Renal cortical epithelial cell (primary cell): ENCODE measurements around the gene GALNT17. TPM values are rescaled to one million over a fixed set of nuclear protein-coding genes. Genes with fewer than 3 reads are reported as not detected.

Experiments
- DNase-seq: peaks from one replicate; pipeline ENCODE4 v3.0.0-alpha.2; 2011; ENCODE audit warnings: low read depth
- total RNA-seq: library from RNA; depleted of rRNA; stranded (reverse); fragments of >200 nt; gene quantifications from 2 replicates; pipeline ENCODE4 v1.2.3, GENCODE V29; 2014

GALNT17 gene
- total RNA-seq, 1 donor from 2014 or later = not detected

DNA sequence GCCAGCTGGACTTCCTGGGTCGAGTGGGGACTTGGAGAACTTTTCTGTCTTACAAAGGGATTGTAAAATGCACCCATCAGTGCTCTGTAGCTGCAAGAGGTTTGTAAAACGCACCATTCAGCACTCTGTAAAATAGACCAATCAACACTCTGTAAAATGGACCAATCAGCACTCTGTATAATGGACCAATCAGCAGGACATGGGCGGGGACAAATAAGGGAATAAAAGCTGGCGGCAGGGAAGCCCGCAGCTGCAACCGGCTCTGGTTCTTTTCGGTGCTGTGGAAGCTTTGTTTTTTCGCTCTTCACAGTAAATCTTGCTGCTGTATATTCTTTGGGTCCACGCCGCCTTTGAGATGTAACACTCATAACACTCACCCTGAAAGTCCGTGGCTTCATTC is 151.9 kb downstream of the GALNT17 start:
- no peak for DNase-seq

- DNase-seq = no peak
Observed at GRCh38 chr7:71285571-71286145, 153.7 kb downstream of the GALNT17 start.

DNA sequence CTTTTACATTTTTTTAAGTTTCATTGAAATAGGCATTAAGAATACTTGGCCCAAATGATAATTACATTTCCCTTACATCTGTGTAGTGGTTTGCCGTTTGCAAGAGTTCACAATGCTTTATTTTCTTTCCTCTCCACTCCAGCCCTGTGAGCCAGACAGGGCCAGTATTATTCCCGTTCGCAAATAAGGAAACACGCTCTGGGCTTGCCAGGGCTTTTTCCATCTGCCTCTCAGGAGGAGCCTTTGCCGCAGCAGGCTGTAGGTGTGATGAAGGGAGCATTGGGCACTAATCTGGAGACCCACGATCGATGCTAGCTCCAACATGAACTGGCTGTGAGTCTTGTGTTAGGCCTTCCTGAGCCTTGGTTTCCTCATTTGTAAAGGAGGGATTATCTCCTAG is 154.4 kb downstream of the GALNT17 start:
- no peak for DNase-seq

DNA sequence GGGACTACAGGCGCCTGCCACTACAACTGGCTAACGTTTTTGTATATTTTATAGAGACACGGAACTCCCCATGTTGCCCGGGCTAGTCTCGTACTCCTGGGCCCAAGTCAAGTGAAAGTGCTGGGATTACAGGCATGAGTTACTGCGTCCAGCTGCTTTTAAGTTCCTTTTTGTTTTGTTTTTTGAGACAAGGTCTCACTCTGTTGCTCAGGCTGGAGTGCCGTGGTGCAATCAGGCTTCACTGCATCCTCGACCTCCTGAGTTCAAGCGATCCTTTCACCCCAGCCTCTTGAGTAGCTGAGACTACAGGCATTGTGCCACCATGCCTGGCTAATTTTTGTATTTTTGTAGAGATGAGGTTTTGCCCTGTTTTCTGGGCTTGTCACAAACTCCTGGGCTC is 155.0 kb downstream of the GALNT17 start:
- DNase-seq = no peak

GRCh38 chr7:71290452-71290851 is 158.5 kb downstream of the GALNT17 start:
- no peak for DNase-seq

- DNase-seq = no peak
Observed at GRCh38 chr7:71298378-71298777, 166.4 kb downstream of the GALNT17 start.

DNA sequence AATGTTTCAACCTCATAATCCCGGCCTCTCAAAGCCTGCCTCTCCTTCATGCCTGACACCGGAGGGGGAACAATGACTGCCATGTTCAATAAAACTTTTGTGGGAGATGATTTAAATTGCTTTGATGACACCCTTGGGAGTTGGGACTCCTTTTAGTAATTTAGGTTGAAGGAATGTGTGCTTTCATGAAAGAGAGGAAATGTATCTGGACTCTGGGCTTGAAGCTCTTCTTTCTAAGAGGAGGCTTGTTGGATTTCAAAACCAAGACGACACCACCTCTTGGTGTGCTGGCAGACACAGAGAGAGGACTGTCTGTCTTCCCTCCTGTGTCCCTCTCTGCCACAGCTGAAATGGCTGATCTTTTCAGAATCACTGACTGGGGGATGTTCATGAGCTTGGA is 168.1 kb downstream of the GALNT17 start:
- DNase-seq = no peak

DNA sequence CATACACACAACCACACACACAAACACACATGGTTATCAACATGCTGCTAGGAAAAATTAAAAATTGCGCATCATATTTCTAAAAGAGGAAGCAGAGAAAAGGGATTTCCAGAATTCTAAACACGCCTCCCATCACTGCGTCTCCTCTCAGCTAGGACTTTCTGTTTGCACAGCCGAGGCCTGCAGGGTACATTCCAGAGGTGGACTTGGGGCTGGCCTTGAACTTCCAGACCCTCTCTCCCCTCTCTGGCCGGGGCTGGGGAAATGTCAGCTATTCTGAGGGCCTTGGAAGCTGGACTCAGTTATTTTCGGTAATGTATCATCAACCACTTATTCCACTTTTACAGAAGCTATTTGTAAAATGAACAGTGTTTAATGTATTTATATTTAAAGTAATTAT is 168.7 kb downstream of the GALNT17 start:
- DNase-seq = no peak

DNA sequence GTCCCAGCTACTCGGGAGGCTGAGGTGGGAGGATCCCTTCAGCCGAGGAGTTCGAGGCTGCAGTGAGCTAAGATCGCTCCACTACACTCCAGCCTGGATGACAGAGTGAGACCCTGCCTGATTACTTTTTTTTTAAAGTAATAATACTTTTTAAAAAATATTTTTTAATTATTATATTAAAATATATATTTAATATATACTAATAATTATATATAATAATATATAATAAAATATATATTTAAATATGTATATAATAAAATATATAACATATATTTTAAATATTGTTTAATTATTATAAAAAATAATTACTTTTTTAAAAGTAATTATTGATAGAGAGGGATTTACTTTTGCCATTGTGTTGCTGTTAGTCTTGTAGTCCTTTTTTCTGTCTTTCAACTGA is 169.2 kb downstream of the GALNT17 start:
- DNase-seq = no peak

- DNase-seq = no peak
Observed at GRCh38 chr7:71303566-71303965, 171.6 kb downstream of the GALNT17 start.

DNA sequence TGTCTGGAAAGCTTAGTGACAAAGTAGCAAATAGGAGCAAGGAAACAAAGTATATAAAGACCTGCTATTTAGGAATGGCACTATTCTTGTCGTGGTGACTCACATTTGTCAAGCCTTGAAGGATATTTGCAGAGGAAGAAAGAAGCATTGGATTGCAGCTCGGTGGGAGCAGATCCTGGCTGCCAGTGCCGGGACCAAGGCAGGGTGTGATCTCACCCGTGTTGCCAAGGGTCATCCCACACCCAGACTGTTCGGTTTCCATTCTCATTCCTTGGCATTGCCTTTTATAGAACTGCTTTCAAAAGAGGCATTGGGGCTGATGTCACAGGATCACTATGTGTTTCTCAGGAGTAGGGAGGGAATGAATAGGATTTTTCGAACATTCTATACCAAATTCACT is 176.2 kb downstream of the GALNT17 start:
- no peak for DNase-seq

- DNase-seq = no peak
Observed at GRCh38 chr7:71311576-71311975, 179.6 kb downstream of the GALNT17 start.

GRCh38 chr7:71312755-71313490 is 181.0 kb downstream of the GALNT17 start:
- no peak for DNase-seq

- DNase-seq = no peak
Observed at GRCh38 chr7:71313553-71313952, 181.6 kb downstream of the GALNT17 start.

DNA sequence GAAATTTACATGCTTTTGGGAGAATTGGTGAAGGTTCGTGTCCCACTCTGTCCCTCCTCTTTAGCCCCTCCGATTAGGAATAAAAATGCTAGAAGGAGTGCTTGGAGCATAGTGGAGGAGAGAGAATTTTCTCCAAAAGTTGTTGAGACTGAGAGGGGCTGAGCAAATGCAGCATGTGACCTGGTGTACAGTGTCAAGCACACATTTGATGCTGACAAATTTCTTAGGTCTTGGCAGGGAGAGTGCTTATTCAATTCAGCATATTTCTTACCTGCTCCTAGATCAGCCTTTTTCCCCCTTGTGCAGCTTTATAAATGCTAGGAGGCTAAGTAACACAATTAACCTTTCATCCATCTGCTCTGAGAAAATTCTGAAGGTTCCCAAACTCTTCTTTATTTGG is 189.0 kb downstream of the GALNT17 start:
- DNase-seq = no peak

DNA sequence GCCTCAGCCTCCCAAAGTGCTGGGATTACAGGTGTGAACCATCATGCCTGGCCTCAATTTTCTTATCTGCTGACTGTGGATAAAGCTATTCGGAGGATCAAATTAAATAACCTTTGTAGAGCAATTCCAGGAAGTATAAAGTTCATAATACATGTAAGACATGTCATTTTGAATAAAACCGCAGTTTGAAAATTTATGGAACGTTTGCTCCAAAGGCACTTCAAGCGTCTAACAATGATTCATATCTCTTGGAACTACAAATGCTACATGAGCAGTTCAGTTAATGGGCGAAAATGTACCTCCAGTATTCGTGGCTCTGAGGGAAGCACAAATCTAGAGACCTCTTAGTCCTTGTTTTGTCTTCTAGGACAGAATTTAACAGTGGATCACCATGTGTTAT is 190.3 kb downstream of the GALNT17 start:
- DNase-seq = no peak

GRCh38 chr7:71323726-71324125 is 191.8 kb downstream of the GALNT17 start:
- no peak for DNase-seq

DNA sequence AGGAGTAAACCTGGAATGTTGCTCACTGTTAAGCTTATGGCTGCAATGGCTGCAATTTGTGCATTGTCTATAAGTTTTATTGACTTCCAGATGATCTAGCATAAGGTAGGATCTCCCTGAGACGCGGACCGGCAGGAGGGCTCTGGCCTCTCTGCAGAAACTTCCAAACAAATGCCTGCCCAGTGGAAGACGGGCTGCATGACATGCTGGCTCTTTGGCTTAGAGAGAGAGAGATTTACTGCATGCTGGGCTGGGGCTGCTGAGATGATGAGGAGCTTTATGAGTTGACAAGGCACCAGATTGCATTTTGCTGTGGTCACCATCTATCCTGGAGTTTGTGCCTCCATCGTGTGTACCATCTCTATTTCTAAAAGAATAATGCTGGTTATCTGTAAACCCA is 193.2 kb downstream of the GALNT17 start:
- DNase-seq = no peak

- no peak for DNase-seq
Observed at GRCh38 chr7:71326595-71326994, 194.7 kb downstream of the GALNT17 start.

DNA sequence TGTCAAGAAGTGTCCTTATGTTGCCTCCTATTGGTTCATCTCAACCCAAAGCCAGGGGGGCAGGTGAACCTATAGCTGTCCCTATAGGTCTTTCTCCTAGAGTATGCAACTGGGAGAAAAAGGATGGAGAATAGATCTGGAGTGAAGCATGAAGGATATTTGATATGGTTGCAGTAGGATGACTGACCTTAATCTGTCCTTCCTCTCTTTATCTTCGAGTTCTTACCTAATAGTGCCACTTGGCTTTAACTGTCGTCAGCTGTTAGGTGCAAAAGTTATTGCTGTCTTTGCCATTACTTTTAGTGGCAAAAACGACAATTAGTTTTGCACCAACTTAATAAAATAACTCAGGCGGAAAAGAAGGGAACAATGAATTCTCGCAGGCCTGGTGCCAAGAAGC is 196.0 kb downstream of the GALNT17 start:
- no peak for DNase-seq

DNA sequence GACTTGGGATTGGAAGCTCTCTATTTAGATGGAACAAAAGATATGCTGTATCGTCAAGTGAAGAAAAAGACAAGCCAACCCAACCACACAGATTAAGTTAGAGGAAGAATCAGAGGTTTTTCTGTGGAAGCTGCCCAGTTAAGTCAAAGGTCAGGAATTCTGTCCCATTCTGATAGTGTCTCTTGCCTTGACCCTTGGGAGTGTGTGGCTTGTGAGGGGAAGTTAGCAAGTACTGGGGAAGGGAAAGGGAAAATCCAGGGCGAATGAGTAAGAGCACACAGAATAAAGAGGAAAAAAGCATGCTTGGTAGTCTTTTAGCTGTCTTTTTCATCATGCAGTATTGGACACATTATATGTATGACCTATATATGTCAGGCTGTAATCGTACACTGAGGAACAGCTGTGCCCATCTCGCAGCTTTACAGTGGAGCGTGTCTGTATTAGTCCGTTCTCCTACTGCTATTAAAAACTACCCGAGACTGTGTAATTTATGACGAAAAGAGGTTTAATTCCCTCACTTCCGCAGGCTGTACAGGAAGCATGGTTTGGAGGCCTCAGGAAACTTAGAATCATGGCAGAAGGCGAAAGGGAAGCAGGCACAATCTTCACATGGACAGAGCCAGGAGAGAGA is 197.2 kb downstream of the GALNT17 start:
- DNase-seq = no peak

GRCh38 chr7:71332207-71332606 is 200.3 kb downstream of the GALNT17 start:
- DNase-seq = no peak

DNA sequence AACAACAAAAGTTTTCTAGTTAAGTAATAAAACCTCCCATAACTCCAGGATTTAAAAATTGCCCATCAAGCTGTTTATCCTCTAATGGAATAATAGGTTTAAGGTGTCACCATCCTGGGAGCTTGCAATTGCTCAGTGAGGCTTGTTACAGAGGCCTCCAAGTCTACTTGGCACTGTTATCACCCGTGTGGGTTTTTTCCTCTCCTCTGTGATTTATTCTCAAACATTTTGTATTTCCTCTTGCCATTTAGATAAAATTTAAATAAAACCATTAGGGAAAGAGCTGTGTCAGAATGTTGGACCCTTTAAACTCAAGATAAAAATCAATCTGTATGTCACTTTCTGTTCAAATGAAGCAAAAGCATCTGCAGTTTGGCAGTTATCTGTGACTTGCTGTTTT is 202.6 kb downstream of the GALNT17 start:
- no peak for DNase-seq
